IPS-18a (cell line): ENCODE results near the gene TRPM6.

Experiments
- H3K27ac ChIP-seq: one replicate; pipeline ENCODE4 v1.5.1; 2013; ENCODE audit warnings: low read length
- H3K27me3 ChIP-seq: one replicate; pipeline ENCODE4 v1.6.1; 2013; ENCODE audit warnings: mild to moderate bottlenecking, low read length; ENCODE audit not compliant: control insufficient read depth, insufficient read depth
- H3K36me3 ChIP-seq: one replicate; pipeline ENCODE4 v1.6.1; 2013; ENCODE audit warnings: low read depth, low read length; ENCODE audit not compliant: control insufficient read depth
- H3K4me1 ChIP-seq: one replicate; pipeline ENCODE4 v1.6.1; 2013; ENCODE audit warnings: low read depth, low read length; ENCODE audit not compliant: control insufficient read depth
- H3K4me3 ChIP-seq: one replicate; pipeline ENCODE4 v1.5.1; 2013; ENCODE audit warnings: low read length
- H3K9ac ChIP-seq: one replicate; pipeline ENCODE4 v1.6.1; 2013; ENCODE audit warnings: mild to moderate bottlenecking, low read length, moderate library complexity
- H3K9me3 ChIP-seq: one replicate; pipeline ENCODE4 v1.6.1; 2013; ENCODE audit warnings: low read depth, low read length; ENCODE audit not compliant: control insufficient read depth

Gene TRPM6

DNA sequence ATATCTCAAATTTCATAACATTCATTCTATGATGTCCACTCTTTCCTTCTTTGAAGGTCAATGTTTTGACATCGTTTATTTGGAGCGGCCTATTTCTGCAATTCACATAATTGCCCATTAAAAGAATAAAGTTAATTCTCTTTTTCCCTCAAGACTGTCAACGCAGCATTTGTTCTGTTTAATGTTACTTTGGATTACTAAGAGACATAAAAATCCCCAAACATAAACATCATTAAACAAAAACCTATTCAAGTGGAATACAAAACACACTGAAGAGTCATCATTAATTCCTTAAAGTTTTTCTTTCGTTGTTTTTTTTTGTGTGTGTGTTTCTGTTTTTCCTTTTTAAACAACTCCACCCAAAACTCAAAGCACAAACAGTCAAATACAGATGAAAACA lies 151.1 kb downstream of the TRPM6 start:
- H3K27ac ChIP-seq = no peak overlapping the region
- H3K4me1 ChIP-seq = peaks cover 5% of the 10 kb centered on the region
- H3K4me3 ChIP-seq = no peak overlapping the region
- H3K9ac ChIP-seq = no peak overlapping the region
- H3K27me3 ChIP-seq = no peaks in the 10 kb centered on the region
- H3K36me3 ChIP-seq = no peaks in the 10 kb centered on the region
- H3K9me3 ChIP-seq = no peaks in the 10 kb centered on the region

DNA sequence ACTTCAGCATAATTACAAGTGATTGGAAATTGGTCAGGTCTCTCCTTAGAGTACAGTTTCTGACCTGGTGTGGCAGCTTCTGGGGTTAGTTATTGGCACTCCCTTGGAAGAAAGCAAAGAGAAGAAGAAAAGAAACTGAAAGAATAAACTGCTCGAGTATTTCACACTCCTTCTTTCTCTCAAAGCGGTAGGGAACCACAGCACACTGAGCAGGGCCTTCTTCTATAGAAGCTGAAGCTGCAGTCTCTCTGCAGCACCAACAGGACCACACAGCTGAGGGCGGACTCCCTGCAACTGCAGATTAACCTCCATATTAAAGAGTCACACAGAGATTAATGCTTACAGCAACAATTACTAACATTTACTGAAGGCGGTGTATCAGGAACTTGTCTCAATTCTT lies 152.0 kb downstream of the TRPM6 start:
- no peaks in the 10 kb centered on the region for H3K9me3 ChIP-seq
- peaks cover 5% of the 10 kb centered on the region for H3K4me1 ChIP-seq
- no peak overlapping the region for H3K9ac ChIP-seq
- no peak overlapping the region for H3K4me3 ChIP-seq
- no peaks in the 10 kb centered on the region for H3K36me3 ChIP-seq
- H3K27me3 ChIP-seq = no peaks in the 10 kb centered on the region
- H3K27ac ChIP-seq = no peak overlapping the region

DNA sequence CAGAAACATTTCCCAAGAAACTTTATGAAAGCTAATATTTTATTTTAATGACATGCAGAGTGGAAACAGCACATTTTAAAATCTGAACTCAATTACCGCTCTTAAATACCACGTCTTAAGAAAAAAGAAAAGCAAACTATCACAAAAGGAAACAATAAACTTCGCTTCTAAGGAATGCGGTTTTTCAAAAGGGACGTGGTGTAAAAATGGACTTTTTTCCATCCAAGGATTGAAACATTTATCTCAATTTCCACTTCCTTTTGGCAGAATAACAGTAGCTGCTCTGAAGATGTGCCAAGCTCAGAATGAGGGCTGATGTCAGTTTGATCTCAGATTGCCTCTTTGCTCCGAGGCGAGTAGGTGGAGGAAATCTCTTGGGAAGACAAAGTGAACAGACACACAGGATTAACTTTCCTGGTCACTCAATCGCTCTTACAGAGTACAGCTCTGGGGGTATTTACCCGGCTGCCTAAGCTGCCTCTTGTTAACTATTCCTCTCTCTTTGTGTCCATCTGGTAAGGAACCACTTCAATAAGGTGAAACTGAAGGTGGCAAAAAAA lies 158.5 kb downstream of the TRPM6 start:
- Histone ChIP-seq H3K4me1 (peaks cover 19% of the 10 kb centered on the region), H3K27me3 (no peaks in the 10 kb centered on the region), H3K9ac (no peak overlapping the region), H3K36me3 (no peaks in the 10 kb centered on the region), H3K9me3 (no peaks in the 10 kb centered on the region), H3K27ac (no peak overlapping the region), H3K4me3 (no peak overlapping the region)

DNA sequence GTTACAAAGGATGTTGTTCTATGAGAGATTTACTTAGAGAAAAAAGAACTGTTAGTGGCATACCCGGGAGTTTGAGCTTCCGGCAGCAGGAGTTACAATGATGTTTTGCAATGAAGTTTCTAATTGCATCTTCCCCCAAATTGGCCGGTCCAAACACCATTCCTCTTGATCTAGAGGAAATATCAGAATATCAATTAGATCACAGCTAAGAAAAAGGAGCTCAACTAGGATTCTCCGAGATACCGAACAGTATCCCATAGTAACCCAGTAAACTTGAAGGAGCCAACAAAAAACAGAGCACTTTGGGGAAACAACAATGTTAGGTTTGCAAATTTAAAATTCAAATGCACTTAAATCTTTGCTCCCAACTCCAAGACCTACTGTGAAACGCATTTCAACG lies 159.5 kb downstream of the TRPM6 start:
- Histone ChIP-seq H3K27ac (no peak overlapping the region), H3K27me3 (no peaks in the 10 kb centered on the region), H3K36me3 (no peaks in the 10 kb centered on the region), H3K9me3 (no peaks in the 10 kb centered on the region), H3K4me1 (peaks cover 19% of the 10 kb centered on the region), H3K9ac (no peak overlapping the region), H3K4me3 (no peak overlapping the region)

DNA sequence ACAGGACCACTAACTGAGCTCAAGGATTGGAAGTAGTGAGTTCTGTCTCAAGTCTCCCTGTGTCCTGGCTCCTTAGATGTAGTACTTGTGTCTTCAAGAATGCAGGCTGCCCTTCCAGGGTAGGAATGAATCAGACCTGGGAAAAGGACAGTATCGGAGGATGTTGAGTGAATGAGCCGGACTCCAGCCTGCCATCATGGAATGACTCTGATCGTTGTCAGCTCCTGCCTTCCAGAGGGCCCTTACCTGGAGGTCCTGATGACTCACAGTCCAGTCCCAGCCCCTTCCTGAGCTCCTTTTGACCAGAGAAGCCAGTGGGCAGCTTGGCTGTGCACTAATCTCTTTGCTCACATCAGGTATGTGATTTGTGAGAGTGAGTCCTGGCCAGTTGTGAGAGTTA lies 161.1 kb downstream of the TRPM6 start:
- H3K9me3 ChIP-seq = no peaks in the 10 kb centered on the region
- H3K27ac ChIP-seq = no peak overlapping the region
- H3K27me3 ChIP-seq = no peaks in the 10 kb centered on the region
- H3K4me1 ChIP-seq = peaks cover 19% of the 10 kb centered on the region
- no peak overlapping the region for H3K4me3 ChIP-seq
- H3K9ac ChIP-seq = no peak overlapping the region
- H3K36me3 ChIP-seq = no peaks in the 10 kb centered on the region

DNA sequence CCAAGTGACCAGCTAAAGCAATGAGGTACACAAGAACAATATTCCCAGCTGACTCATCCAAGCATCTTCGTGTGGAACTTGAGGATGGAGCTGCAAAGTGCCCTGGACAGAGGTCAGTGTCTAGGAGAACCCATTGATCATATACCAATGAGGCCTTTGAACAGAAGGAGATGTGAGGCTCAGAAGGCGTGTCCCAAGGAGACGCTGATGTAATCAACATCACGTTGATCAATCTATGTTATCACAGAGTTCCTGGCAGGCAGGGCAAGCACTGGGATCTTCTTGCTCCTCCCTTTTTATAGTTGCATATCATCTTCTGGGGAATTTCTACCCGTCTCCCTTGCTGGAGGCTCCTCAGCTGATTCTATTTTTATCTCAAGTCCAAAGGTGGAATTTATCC lies 163.4 kb downstream of the TRPM6 start:
- Histone ChIP-seq H3K4me1 (peaks cover 12% of the 10 kb centered on the region), H3K9me3 (no peaks in the 10 kb centered on the region), H3K4me3 (no peak overlapping the region), H3K27me3 (no peaks in the 10 kb centered on the region), H3K36me3 (no peaks in the 10 kb centered on the region), H3K27ac (no peak overlapping the region), H3K9ac (no peak overlapping the region)

DNA sequence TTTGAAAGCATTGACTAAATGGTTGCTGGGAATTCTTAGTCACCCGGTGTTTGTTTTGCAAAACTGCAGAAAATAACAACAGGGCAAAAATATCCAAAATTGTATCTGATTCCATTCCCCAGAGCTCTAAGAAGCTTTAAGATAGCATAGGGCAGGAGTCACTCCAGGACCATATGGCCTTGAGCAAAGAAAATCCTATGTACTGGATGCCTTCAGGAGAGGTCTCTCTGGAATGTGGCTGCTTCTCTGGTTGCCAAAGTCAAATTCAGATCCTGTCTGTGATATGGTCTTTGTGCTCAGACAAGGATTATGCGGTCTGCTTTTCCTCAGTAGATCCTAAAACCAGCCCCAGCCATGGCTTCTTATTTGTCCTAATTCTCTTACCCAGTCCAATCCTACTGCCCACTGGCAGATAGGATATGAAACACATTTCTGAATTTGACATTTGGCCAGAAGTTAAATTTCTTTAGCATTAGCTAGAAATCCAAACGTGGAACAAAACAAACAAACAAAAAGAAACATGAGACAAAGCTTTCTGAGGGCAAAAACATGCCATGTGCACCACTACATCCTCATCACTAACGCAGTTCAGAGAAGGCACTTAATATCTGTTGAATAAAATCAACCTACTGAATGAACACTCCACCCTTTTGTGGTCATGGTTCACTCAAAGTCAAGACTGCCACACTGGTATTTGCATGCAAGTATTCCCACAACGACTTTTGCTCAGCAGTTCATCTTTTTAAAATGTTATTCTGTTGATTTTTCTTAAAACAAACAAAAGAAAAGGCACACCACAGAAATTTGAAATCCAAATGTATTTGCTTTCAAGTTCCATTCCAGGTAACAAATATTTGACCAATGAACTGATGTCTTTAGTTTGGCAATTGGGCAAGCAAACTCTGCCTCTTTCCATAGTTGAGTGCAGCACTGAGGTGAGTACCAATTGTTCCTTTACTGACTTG lies 165.7 kb downstream of the TRPM6 start:
- no peaks in the 10 kb centered on the region for H3K4me1 ChIP-seq
- no peaks in the 10 kb centered on the region for H3K27me3 ChIP-seq
- H3K36me3 ChIP-seq = no peaks in the 10 kb centered on the region
- no peak overlapping the region for H3K9ac ChIP-seq
- H3K27ac ChIP-seq = no peak overlapping the region
- no peak overlapping the region for H3K4me3 ChIP-seq
- H3K9me3 ChIP-seq = no peaks in the 10 kb centered on the region

DNA sequence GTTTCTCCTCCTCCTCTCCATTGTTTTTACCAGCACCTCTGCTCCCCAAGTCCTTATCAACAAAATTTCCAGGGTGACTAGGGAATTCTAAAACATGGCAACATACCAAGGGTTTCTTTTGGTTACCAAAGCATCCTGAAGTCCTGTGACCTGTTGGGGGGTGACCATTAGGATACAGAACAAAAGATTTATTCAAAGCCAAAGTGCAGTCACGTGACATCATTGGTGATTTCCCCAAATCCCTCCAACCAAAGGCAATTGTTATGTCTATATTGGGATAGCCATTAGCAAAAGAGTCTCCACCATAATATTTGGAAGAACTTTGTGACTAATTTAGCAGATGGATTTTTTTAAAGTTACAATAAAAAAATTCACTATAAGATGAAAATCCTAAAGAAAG lies 168.4 kb downstream of the TRPM6 start:
- H3K9ac ChIP-seq = no peak overlapping the region
- no peaks in the 10 kb centered on the region for H3K36me3 ChIP-seq
- H3K27me3 ChIP-seq = no peaks in the 10 kb centered on the region
- H3K9me3 ChIP-seq = no peaks in the 10 kb centered on the region
- no peak overlapping the region for H3K4me3 ChIP-seq
- H3K27ac ChIP-seq = no peak overlapping the region
- no peaks in the 10 kb centered on the region for H3K4me1 ChIP-seq

DNA sequence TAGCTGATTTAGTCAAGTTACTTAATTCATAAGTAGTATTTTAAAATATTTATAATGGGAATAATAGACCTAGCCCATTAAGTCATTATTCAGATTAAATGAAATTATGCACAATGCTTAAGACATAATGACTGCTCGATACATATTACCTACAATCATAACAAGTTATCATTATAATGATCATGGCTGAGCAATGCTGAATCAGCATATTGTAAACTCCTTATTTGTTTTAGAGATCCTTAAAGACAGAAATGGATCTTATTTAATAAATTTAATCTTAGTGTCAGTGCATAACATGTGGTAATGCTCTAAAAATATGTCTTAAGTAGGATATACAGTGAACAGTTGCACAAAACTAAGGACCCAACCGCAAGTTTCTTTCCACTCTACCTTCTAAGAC lies 169.0 kb downstream of the TRPM6 start:
- Histone ChIP-seq H3K27ac (no peak overlapping the region), H3K4me3 (no peak overlapping the region), H3K36me3 (no peaks in the 10 kb centered on the region), H3K9ac (no peak overlapping the region), H3K9me3 (no peaks in the 10 kb centered on the region), H3K27me3 (no peaks in the 10 kb centered on the region), H3K4me1 (no peaks in the 10 kb centered on the region)

DNA sequence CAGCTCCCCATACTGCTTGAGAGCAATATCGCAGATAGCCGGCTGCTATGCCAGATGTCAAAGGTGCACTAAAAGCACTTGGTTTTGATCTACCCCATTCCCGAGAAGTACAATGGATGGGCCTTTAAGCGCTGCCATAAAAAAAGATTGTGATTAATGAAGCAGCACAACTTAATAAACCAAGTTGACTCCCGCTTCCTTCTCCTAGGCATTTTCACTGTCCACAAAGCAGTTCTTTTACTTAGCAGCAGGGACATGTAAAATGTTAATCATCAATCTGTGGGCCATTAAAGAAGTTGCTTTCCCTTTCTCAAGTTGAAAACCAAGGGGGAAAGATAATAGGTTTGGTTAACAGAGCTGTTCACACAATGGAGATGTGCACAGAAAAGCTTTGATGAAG lies 176.4 kb downstream of the TRPM6 start:
- H3K4me3 ChIP-seq = no peak overlapping the region
- H3K9ac ChIP-seq = no peak overlapping the region
- H3K36me3 ChIP-seq = no peaks in the 10 kb centered on the region
- H3K9me3 ChIP-seq = no peaks in the 10 kb centered on the region
- H3K27ac ChIP-seq = no peak overlapping the region
- no peaks in the 10 kb centered on the region for H3K4me1 ChIP-seq
- no peaks in the 10 kb centered on the region for H3K27me3 ChIP-seq

DNA sequence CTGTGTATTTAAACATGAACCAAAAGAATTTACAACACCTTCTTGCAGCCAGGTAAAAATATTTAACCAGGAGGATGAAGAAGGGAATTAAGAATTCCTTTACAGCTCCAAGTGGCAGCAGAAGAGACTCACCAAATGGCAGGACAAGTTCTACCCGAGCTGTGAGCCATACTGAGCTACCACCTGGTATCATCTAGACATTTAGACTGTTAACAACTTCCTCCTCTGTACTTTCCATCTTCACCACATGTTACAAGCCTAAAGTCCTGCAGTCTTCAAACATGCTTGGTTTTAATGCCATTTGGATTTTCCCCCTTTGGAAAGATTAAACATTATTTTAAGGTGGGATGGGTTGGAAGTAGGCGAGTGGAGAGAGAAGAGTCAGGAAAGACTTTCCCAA lies 190.2 kb downstream of the TRPM6 start:
- no peaks in the 10 kb centered on the region for H3K36me3 ChIP-seq
- H3K4me1 ChIP-seq = no peaks in the 10 kb centered on the region
- H3K4me3 ChIP-seq = no peak overlapping the region
- H3K27me3 ChIP-seq = no peaks in the 10 kb centered on the region
- H3K27ac ChIP-seq = no peak overlapping the region
- H3K9ac ChIP-seq = no peak overlapping the region
- no peaks in the 10 kb centered on the region for H3K9me3 ChIP-seq

DNA sequence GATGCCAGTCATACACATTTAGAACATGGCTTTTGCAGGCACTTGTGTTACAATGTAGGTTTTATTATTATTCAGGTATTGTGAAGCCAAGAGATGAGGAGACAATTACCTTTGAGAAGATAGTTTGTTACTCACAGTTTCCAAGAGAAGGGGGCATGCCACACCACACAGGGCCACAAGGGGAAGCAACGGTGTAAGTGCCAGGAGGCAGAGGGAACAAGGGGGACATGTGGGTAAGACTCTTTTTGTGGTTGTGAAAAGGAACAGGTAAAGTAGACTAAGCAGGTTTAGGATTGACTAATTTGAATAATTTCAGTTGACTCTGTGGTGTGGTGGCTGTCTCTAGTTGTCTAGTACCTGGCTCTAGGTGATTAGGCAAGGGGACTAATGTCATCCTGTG lies 191.2 kb downstream of the TRPM6 start:
- Histone ChIP-seq H3K36me3 (no peaks in the 10 kb centered on the region), H3K9ac (no peak overlapping the region), H3K27me3 (no peaks in the 10 kb centered on the region), H3K27ac (no peak overlapping the region), H3K4me3 (no peak overlapping the region), H3K9me3 (no peaks in the 10 kb centered on the region), H3K4me1 (no peaks in the 10 kb centered on the region)
